DND-41 (cell line): Measurements from ENCODE around the gene TGM3.

ENCODE experiments used
- ATAC-seq: fragments of 200-7000 bp; cut with Tn5 transposase; 3 replicates; pipeline ENCODE4 v1.9.1; 2021; ENCODE audit warnings: low read depth; ENCODE audit not compliant: insufficient read depth
- DNase-seq: peaks from one replicate; pipeline ENCODE4 v3.0.0-alpha.2; 2020
- H2AFZ ChIP-seq: 2 replicates; pipeline ENCODE4 v1.6.0; 2012; ENCODE audit warnings: low read depth, low read length
- H3K27ac ChIP-seq: 2 replicates; pipeline ENCODE4 v1.5.1; 2012; ENCODE audit warnings: low read length, inconsistent platforms
- H3K27me3 ChIP-seq: fragments of 200-600 bp; sonication (generic); 2 replicates; pipeline ENCODE4 v1.6.0; 2012; ENCODE audit warnings: low read length, mild to moderate bottlenecking, inconsistent platforms; ENCODE audit not compliant: insufficient read depth, poor library complexity
- H3K36me3 ChIP-seq: 2 replicates; pipeline ENCODE4 v1.5.1; 2012; ENCODE audit warnings: low read length, inconsistent platforms; ENCODE audit not compliant: insufficient read depth
- H3K4me1 ChIP-seq: 2 replicates; pipeline ENCODE4 v1.5.1; 2012; ENCODE audit warnings: mild to moderate bottlenecking, low read length; ENCODE audit not compliant: insufficient read depth
- H3K4me2 ChIP-seq: 2 replicates; pipeline ENCODE4 v1.6.0; 2012; ENCODE audit warnings: mild to moderate bottlenecking, moderate library complexity, low read length, inconsistent platforms; ENCODE audit not compliant: insufficient read depth
- H3K4me3 ChIP-seq, 2 experiments: fragments of 200-600 bp in 1 of 2; shearing (Covaris generic) in 1 of 2; 2 replicates each; pipeline ENCODE4 v1.5.1; 2012 to 2016; ENCODE audit warnings: inconsistent platforms in 2 of 2, low read length in 2 of 2, mild to moderate bottlenecking in 2 of 2, low read depth in 1 of 2, moderate library complexity in 1 of 2
- H3K79me2 ChIP-seq: 2 replicates; pipeline ENCODE4 v1.6.0; 2012; ENCODE audit warnings: low read length, inconsistent platforms; ENCODE audit not compliant: insufficient read depth
- H3K9ac ChIP-seq: 2 replicates; pipeline ENCODE4 v1.6.0; 2012; ENCODE audit warnings: low read depth, mild to moderate bottlenecking, inconsistent platforms, low read length, moderate library complexity
- H3K9me3 ChIP-seq: 2 replicates; pipeline ENCODE4 v1.5.1; 2012; ENCODE audit warnings: low read length, moderate library complexity, mild to moderate bottlenecking, inconsistent platforms; ENCODE audit not compliant: insufficient read depth, severe bottlenecking
- H4K20me1 ChIP-seq: 2 replicates; pipeline ENCODE4 v1.6.0; 2012; ENCODE audit warnings: low read length; ENCODE audit not compliant: insufficient read depth
- CTCF ChIP-seq: IDR thresholded peaks from 2 replicates; pipeline ENCODE4 v1.5.1; 2012; ENCODE audit warnings: borderline replicate concordance, low read length, moderate library complexity, mild to moderate bottlenecking; ENCODE audit not compliant: poor library complexity, severe bottlenecking; ENCODE audit errors: extremely low read depth
- EZH2 ChIP-seq: IDR thresholded peaks from 3 replicates; pipeline ENCODE4 v1.6.1; 2012; ENCODE audit warnings: borderline replicate concordance, low read depth, mild to moderate bottlenecking, moderate library complexity, low read length, inconsistent platforms; ENCODE audit not compliant: severe bottlenecking

The TGM3 gene

GRCh38 chr20:2381303-2381702 lies 85.5 kb downstream of the TGM3 start:
- DNase-seq: no peak
- Histone ChIP-seq H3K4me2 (no peak overlapping the region), H3K9me3 (no peaks in the 10 kb centered on the region), H3K27me3 (peaks cover 24% of the 10 kb centered on the region), H2AFZ (no peak overlapping the region), H4K20me1 (peaks cover 33% of the 10 kb centered on the region), H3K79me2 (no peaks in the 10 kb centered on the region), H3K9ac (no peak overlapping the region), H3K36me3 (no peaks in the 10 kb centered on the region), H3K4me1 (peaks cover 18% of the 10 kb centered on the region), H3K27ac (no peak overlapping the region), H3K4me3 (no peak overlapping the region)
- TF ChIP-seq CTCF (no peak), EZH2 (no peak)
- no peak for ATAC-seq

GRCh38 chr20:2382833-2383232 lies 87.0 kb downstream of the TGM3 start:
- H3K9me3 ChIP-seq: peaks cover 3% of the 10 kb centered on the region
- peaks cover 18% of the 10 kb centered on the region for H3K27me3 ChIP-seq
- TF ChIP-seq EZH2 (no peak), CTCF (no peak)
- DNase-seq: no peak
- H3K36me3 ChIP-seq: no peaks in the 10 kb centered on the region
- ATAC-seq: no peak
- H3K79me2 ChIP-seq: no peaks in the 10 kb centered on the region
- no peak overlapping the region for H3K9ac ChIP-seq
- no peak overlapping the region for H3K4me3 ChIP-seq
- H3K4me2 ChIP-seq: no peak overlapping the region
- no peak overlapping the region for H2AFZ ChIP-seq
- peaks cover 18% of the 10 kb centered on the region for H3K4me1 ChIP-seq
- no peak overlapping the region for H3K27ac ChIP-seq
- peaks cover 30% of the 10 kb centered on the region for H4K20me1 ChIP-seq

GRCh38 chr20:2385026-2385425 lies 89.2 kb downstream of the TGM3 start:
- Histone ChIP-seq H3K4me3 (no peak overlapping the region), H3K4me1 (peaks cover 4% of the 10 kb centered on the region), H3K36me3 (no peaks in the 10 kb centered on the region), H3K79me2 (no peaks in the 10 kb centered on the region), H4K20me1 (peaks cover 22% of the 10 kb centered on the region), H3K27me3 (peaks cover 13% of the 10 kb centered on the region), H2AFZ (no peak overlapping the region), H3K9ac (no peak overlapping the region), H3K4me2 (no peak overlapping the region), H3K9me3 (peaks cover 5% of the 10 kb centered on the region), H3K27ac (no peak overlapping the region)
- DNase-seq: no peak
- TF ChIP-seq EZH2: no peak
- no peak for TF ChIP-seq CTCF
- no peak for ATAC-seq

GRCh38 chr20:2385496-2385895 lies 89.7 kb downstream of the TGM3 start:
- H3K79me2 ChIP-seq: no peaks in the 10 kb centered on the region
- ATAC-seq (no peak), DNase-seq (no peak)
- no peak for TF ChIP-seq EZH2
- no peak for TF ChIP-seq CTCF
- H3K27ac ChIP-seq: no peak overlapping the region
- peaks cover 5% of the 10 kb centered on the region for H3K9me3 ChIP-seq
- H3K4me1 ChIP-seq: no peaks in the 10 kb centered on the region
- H3K4me2 ChIP-seq: no peak overlapping the region
- H3K27me3 ChIP-seq: peaks cover 13% of the 10 kb centered on the region
- no peak overlapping the region for H2AFZ ChIP-seq
- peaks cover 17% of the 10 kb centered on the region for H4K20me1 ChIP-seq
- no peak overlapping the region for H3K9ac ChIP-seq
- no peaks in the 10 kb centered on the region for H3K36me3 ChIP-seq
- H3K4me3 ChIP-seq: no peak overlapping the region
